K562 (cell line): Measurements from ENCODE around the gene SLC1A2. TPM values are rescaled to one million over a fixed set of nuclear protein-coding genes. Genes with fewer than 3 reads are reported as not detected.

ENCODE experiments used
- ATAC-seq: fragments of 200-7000 bp; cut with Tn5 transposase; 3 replicates; pipeline ENCODE4 v1.9.1; 2020; ENCODE audit warnings: moderate library complexity
- BruUV-seq: library from RNA; stranded (reverse); fragments of 400-500 nt; replicated peaks from 2 replicates; lab custom pipeline; 2021; lab: Mats Ljungman, UMichigan
- CTCF ChIA-PET: fragments of 300-600 bp; formaldehyde crosslinking; extraction: SDS; loops from one replicate; lab custom pipeline; 2021; ENCODE audit warnings: low intra/inter-chr PET ratio; lab: Yijun Ruan, JAX
- POLR2A ChIA-PET: fragments of 300-600, 350-650 bp; sonication (Branson Sonifier 250); formaldehyde crosslinking; extraction: SDS; loops from one replicate; lab custom pipeline; 2021; ENCODE audit warnings: antibody characterized with exemption, inconsistent platforms; lab: Yijun Ruan, JAX
- DNase-seq, 4 experiments: peaks; one replicate each; pipeline versions ENCODE4 v3.0.0 to v3.0.0-alpha.2; 2011 to 2018; ENCODE audit warnings: low spot score in 3 of 4, mixed read lengths in 3 of 4; ENCODE audit errors: extremely low read depth in 1 of 4
- FAIRE-seq: peaks from 2 replicates; lab custom pipeline; 2011; peaks lifted over from hg19 to GRCh38; lab: Jason Lieb, UNC
- H2AFZ ChIP-seq: 2 replicates; pipeline ENCODE4 v1.6.0; 2011; ENCODE audit warnings: low read depth, low read length, control low read depth, inconsistent platforms
- H3K27ac ChIP-seq: fragments of 200-600 bp; 3 replicates; pipeline ENCODE4 v1.8.0; 2011; ENCODE audit warnings: low read depth, mild to moderate bottlenecking, control low read depth, inconsistent platforms, low read length, moderate library complexity, mixed read lengths; ENCODE audit errors: extremely low read depth
- H3K27me3 ChIP-seq, 2 experiments: fragments of 300-600 bp in 1 of 2; 2 replicates in 1 of 2; 3 replicates in 1 of 2; pipeline versions ENCODE4 v1.6.0 to v1.8.0; 2011; ENCODE audit warnings: inconsistent platforms in 2 of 2, low read length in 2 of 2, mild to moderate bottlenecking in 1 of 2, mixed read lengths in 1 of 2, moderate library complexity in 1 of 2; ENCODE audit not compliant: control insufficient read depth in 2 of 2, insufficient read depth in 2 of 2
- H3K36me3 ChIP-seq: fragments of 300-600 bp; 3 replicates; pipeline ENCODE4 v1.8.0; 2011; ENCODE audit warnings: mild to moderate bottlenecking, low read length, inconsistent platforms; ENCODE audit not compliant: control insufficient read depth, insufficient read depth
- H3K4me1 ChIP-seq, 2 experiments: fragments of 200-600 bp in 1 of 2; replicated peaks in 1 of 2; 2 replicates in 1 of 2; 3 replicates in 1 of 2; pipeline versions ENCODE4 v1.5.1 to v1.8.0; 2011; ENCODE audit warnings: inconsistent platforms in 2 of 2, low read length in 2 of 2, mild to moderate bottlenecking in 1 of 2, mixed read lengths in 1 of 2, moderate library complexity in 1 of 2; ENCODE audit not compliant: control insufficient read depth in 2 of 2, insufficient read depth in 2 of 2
- H3K4me2 ChIP-seq: 2 replicates; pipeline ENCODE4 v1.6.1; 2011; ENCODE audit warnings: low read length, control low read depth, inconsistent platforms, mixed read lengths; ENCODE audit not compliant: insufficient read depth
- H3K4me3 ChIP-seq: fragments of 200-600 bp; sonication (generic), shearing (Covaris generic); 2 replicates; pipeline ENCODE4 v1.5.1; 2016; ENCODE audit warnings: control low read depth, inconsistent platforms
- H3K79me2 ChIP-seq: fragments of 200-600 bp; 3 replicates; pipeline ENCODE4 v1.8.0; 2011; ENCODE audit warnings: low read length, inconsistent platforms; ENCODE audit not compliant: control insufficient read depth, insufficient read depth
- H3K9ac ChIP-seq, 2 experiments: 2 replicates each; pipeline versions ENCODE4 v1.6.0 to v1.6.1; 2011; ENCODE audit warnings: low read depth in 2 of 2, low read length in 2 of 2, control low read depth in 1 of 2, inconsistent platforms in 1 of 2, mild to moderate bottlenecking in 1 of 2, mixed read lengths in 1 of 2; ENCODE audit not compliant: insufficient read depth in 1 of 2
- H3K9me1 ChIP-seq: one replicate; pipeline ENCODE4 v1.6.0; 2011; ENCODE audit warnings: inconsistent platforms, mild to moderate bottlenecking, low read length, moderate library complexity; ENCODE audit not compliant: control insufficient read depth, insufficient read depth
- H3K9me3 ChIP-seq: replicated peaks from 2 replicates; pipeline ENCODE4 v1.5.1; 2011; ENCODE audit warnings: low read depth, low read length, inconsistent platforms; ENCODE audit not compliant: control insufficient read depth, insufficient read depth
- H4K20me1 ChIP-seq: replicated peaks from 2 replicates; pipeline ENCODE4 v1.6.1; 2011; ENCODE audit warnings: low read length, inconsistent platforms, mixed read lengths; ENCODE audit not compliant: control insufficient read depth, insufficient read depth
- BDP1 ChIP-seq: IDR thresholded peaks from 3 replicates; pipeline ENCODE4 v1.6.1; 2011; ENCODE audit not compliant: insufficient read length, insufficient read depth
- CEBPB ChIP-seq: fragments of 450-650 bp; IDR thresholded peaks from 2 replicates; pipeline ENCODE4 v1.6.1; 2016; ENCODE audit warnings: missing genetic modification characterization, missing compliant biosample characterization
- CEBPG ChIP-seq, 3 experiments: fragments of 200-800 bp in 1 of 3; sonication (Bioruptor generic) in 1 of 3; sonication (generic) in 1 of 3; formaldehyde crosslinking in 1 of 3; IDR thresholded peaks in 2 of 3; conservative IDR thresholded peaks in 1 of 3; 2 replicates each; pipeline versions ENCODE4 v1.6.1 to v1.8.0; 2016 to 2022; ENCODE audit warnings: missing compliant biosample characterization in 2 of 3, missing genetic modification characterization in 2 of 3, mild to moderate bottlenecking in 1 of 3, missing genetic modification reagents in 1 of 3
- GATA2 ChIP-seq: sonication (generic); formaldehyde crosslinking; IDR thresholded peaks from 2 replicates; pipeline ENCODE4 v1.4.0; 2020; ENCODE audit warnings: mild to moderate bottlenecking, missing genetic modification reagents
- HNRNPK ChIP-seq: fragments of 200-400 bp; formaldehyde crosslinking; IDR thresholded peaks from one replicate; pipeline ENCODE4 v1.6.1; 2018; ENCODE audit warnings: mild to moderate bottlenecking, low read depth, low read length; ENCODE audit not compliant: poor library complexity, severe bottlenecking
- KAT7 ChIP-seq: sonication (generic); formaldehyde crosslinking; IDR thresholded peaks from 2 replicates; pipeline ENCODE4 v1.8.0; 2022; ENCODE audit warnings: missing genetic modification reagents, mild to moderate bottlenecking, borderline replicate concordance
- KDM5B ChIP-seq: fragments of 200-600 bp; sonication (generic); IDR thresholded peaks from 2 replicates; pipeline ENCODE4 v1.6.1; 2012; ENCODE audit warnings: low read depth, mild to moderate bottlenecking, moderate library complexity, low read length, control low read depth, inconsistent platforms; ENCODE audit not compliant: insufficient replicate concordance
- RBM15 ChIP-seq: fragments of 200-400 bp; formaldehyde crosslinking; IDR thresholded peaks from 2 replicates; pipeline ENCODE4 v1.6.1; 2018; ENCODE audit warnings: mild to moderate bottlenecking, low read length, moderate library complexity; ENCODE audit not compliant: insufficient read depth
- TCF7 ChIP-seq: sonication (generic); IDR thresholded peaks from 2 replicates; pipeline ENCODE4 v1.6.1; 2016; ENCODE audit warnings: antibody characterized with exemption, borderline replicate concordance
- TRIM28 ChIP-seq: fragments of 450-650 bp; IDR thresholded peaks from 2 replicates; pipeline ENCODE4 v1.6.1; 2017
- ZKSCAN1 ChIP-seq: fragments of 150-350 bp; IDR thresholded peaks from 2 replicates; pipeline ENCODE4 v1.6.1; 2016; ENCODE audit warnings: low read depth, low read length
- ZNF445 ChIP-seq: fragments of 250-450 bp; sonication (Bioruptor Pico); IDR thresholded peaks from 2 replicates; pipeline ENCODE4 v1.4.0; 2020; ENCODE audit warnings: low read depth, mild to moderate bottlenecking, moderate library complexity
- WGBS: fragments of 100-300 bp; shearing (Covaris generic); methylation state at CpG from one replicate; pipeline ENCODE4 v1.1.6; 2016; ENCODE audit warnings: low coverage, mixed read lengths; ENCODE audit not compliant: insufficient coverage; ENCODE audit errors: missing lambda C conversion rate; 5-methylcytosine and 5-hydroxymethylcytosine counted together
- in situ Hi-C: fragments of 300-500 bp; cut with MboI; formaldehyde crosslinking; loops from 4 replicates; pipeline ENCODE4 v1.15.0; 2018; ENCODE audit warnings: inconsistent platforms, mixed read lengths
- intact Hi-C: fragments of 100-400 bp; cut with micrococcal nuclease; formaldehyde crosslinking; loops from 2 replicates; pipeline ENCODE4 v1.14.2; 2022
- polyA plus RNA-seq, 8 experiments: library from polyadenylated mRNA; depleted of rRNA in 4 of 8; stranded (reverse) in 5 of 8; unstranded in 3 of 8; fragments of >200 nt; fragmentation: Nextera tagmentation in 2 of 8; fragmentation: Illumina TruSeq in 1 of 8; extraction: Ambion mirVana in 2 of 8; extraction: Trizol in 1 of 8; gene quantifications; 2 replicates each; pipeline versions ENCODE4 v1.2.1 to v1.2.3, GENCODE V29; 2011 to 2014; ENCODE audit warnings: inconsistent platforms in 1 of 8, missing spikeins in 1 of 8
- total RNA-seq, 7 experiments: library from RNA; depleted of rRNA in 6 of 7; stranded (reverse); fragments of >200 nt in 6 of 7; fragmentation: Illumina TruSeq in 2 of 7; extraction: Trizol in 2 of 7; gene quantifications; 2 replicates each; pipeline versions ENCODE4 v1.2.1 to v1.2.3, GENCODE V29; 2011 to 2021; ENCODE audit warnings: low replicate concordance in 1 of 7

Gene SLC1A2
- total and polyA plus RNA-seq, 9 of the 15 experiments (the other 6 are each of a cell fraction or from before 2014, with no cell fraction given), result 0.03 to 0.07 (median 0.04) TPM; not detected in 5

DNA sequence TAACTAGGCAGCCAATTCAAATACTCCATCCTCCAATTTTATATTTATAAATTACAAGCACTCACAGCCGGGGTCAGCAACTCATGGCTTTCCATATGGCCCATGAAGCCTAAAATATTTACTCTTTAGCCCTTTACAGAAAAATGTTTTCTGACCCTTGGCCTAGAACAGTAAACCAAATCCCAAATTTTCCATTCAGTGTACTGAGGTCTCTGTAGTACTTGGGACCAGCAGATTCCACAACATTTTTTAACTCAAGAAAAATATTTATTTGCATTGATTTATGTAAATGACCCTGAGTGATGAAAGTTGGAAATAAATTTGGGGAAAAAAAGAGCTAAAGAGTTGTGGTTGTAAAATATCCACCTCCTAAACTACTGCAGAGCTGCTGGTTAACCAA is 82.6 kb downstream of the SLC1A2 start (continued):
- no peak for TF ChIP-seq TCF7
- TF ChIP-seq KAT7, result no peak
- TF ChIP-seq HNRNPK, result no peak
- TF ChIP-seq RBM15, result no peak
- TF ChIP-seq ZKSCAN1, result no peak
- no peak for TF ChIP-seq TRIM28
- no peak for TF ChIP-seq KDM5B
- TF ChIP-seq BDP1, result no peak
- TF ChIP-seq GATA2 (CRISPR knock-in tag), result no peak

DNA sequence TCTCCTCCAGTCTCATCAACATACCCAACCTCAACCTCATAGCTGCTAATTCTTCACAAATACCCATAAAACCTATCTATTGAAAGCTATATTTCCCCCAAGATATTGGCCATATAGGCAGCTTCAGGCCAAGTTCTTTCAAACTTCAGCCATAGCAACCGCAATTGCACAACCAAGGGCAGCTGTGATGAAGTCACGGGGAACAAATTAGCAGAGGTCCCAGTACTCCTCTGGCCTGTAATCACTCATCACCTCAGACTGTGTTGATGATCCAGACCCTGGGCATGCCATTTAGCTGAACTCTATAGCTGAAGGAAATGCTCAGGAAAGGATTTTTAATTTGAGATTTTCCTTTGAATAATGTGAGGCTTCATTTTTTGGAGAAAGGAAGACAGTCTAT is 84.1 kb downstream of the SLC1A2 start:
- ChIA-PET POLR2A (interaction anchor here (0.6 kb wide), 2 partner anchors 9 to 11 kb away, joined by 3 to 4 read pairs; no protein-coding TSS in a partner anchor), CTCF (no interaction called here)
- Histone ChIP-seq H3K4me2 (no peak overlapping the region), H2AFZ (no peak overlapping the region), H3K4me1 (peaks cover 0 to 12% of the 10 kb centered on the region in 2 experiments; a peak in 2 of 5 replicates), H3K36me3 (no peaks in the 10 kb centered on the region), H3K27me3 (no peaks in the 10 kb centered on the region), H3K4me3 (no peak overlapping the region), H3K9ac (no peak overlapping the region), H3K9me1 (no peaks in the 10 kb centered on the region), H3K79me2 (no peaks in the 10 kb centered on the region), H3K9me3 (no peaks in the 10 kb centered on the region), H4K20me1 (no peaks in the 10 kb centered on the region), H3K27ac (no peak overlapping the region)
- no TSS peak for BruUV-seq
- no peak; the same call in 1 of the 2 replicates for TF ChIP-seq CEBPG (CRISPR knock-in tag; IDR thresholded peaks at IDR 0.05)
- TF ChIP-seq CEBPG (tag; conservative IDR thresholded peaks at IDR 0.05 in 1 of 2, IDR thresholded peaks at IDR 0.05 in 1 of 2), result peak in 1 of 2 experiments; percentile 69; a peak in 3 of 4 replicates
- no peak for TF ChIP-seq ZNF445 (CRISPR knock-in tag)
- TF ChIP-seq CEBPB (tag), result peak; percentile 63
- intact Hi-C loops (no loop called here), in situ Hi-C loops (no loop called here)
- WGBS, result 0% methylated on average over 2 of the region's 2 CpGs
- DNase-seq (no peak), ATAC-seq (no peak), FAIRE-seq (no peak)
